Mucosa of stomach (tissue), 1 donor: Measurements from ENCODE around the gene CEP170B.

Source experiments
- H3K27me3 ChIP-seq: one replicate; pipeline ENCODE4 v1.7.0; 2013; ENCODE audit warnings: mild to moderate bottlenecking, low read length; ENCODE audit not compliant: control insufficient read depth, insufficient read depth
- H3K36me3 ChIP-seq: one replicate; pipeline ENCODE4 v1.7.0; 2013; ENCODE audit warnings: low read length; ENCODE audit not compliant: control insufficient read depth, insufficient read depth
- H3K4me1 ChIP-seq: one replicate; pipeline ENCODE4 v1.7.0; 2013; ENCODE audit warnings: mild to moderate bottlenecking, low read length; ENCODE audit not compliant: control insufficient read depth, insufficient read depth
- H3K4me3 ChIP-seq: one replicate; pipeline ENCODE4 v1.7.0; 2013; ENCODE audit warnings: low read length
- H3K9ac ChIP-seq: one replicate; pipeline ENCODE4 v1.7.0; 2013; ENCODE audit warnings: mild to moderate bottlenecking, low read length, moderate library complexity
- H3K9me3 ChIP-seq: one replicate; pipeline ENCODE4 v1.7.0; 2013; ENCODE audit warnings: mild to moderate bottlenecking, low read length, moderate library complexity; ENCODE audit not compliant: control insufficient read depth
- donor health status: Pancreatic carcinoma.

CEP170B gene

DNA sequence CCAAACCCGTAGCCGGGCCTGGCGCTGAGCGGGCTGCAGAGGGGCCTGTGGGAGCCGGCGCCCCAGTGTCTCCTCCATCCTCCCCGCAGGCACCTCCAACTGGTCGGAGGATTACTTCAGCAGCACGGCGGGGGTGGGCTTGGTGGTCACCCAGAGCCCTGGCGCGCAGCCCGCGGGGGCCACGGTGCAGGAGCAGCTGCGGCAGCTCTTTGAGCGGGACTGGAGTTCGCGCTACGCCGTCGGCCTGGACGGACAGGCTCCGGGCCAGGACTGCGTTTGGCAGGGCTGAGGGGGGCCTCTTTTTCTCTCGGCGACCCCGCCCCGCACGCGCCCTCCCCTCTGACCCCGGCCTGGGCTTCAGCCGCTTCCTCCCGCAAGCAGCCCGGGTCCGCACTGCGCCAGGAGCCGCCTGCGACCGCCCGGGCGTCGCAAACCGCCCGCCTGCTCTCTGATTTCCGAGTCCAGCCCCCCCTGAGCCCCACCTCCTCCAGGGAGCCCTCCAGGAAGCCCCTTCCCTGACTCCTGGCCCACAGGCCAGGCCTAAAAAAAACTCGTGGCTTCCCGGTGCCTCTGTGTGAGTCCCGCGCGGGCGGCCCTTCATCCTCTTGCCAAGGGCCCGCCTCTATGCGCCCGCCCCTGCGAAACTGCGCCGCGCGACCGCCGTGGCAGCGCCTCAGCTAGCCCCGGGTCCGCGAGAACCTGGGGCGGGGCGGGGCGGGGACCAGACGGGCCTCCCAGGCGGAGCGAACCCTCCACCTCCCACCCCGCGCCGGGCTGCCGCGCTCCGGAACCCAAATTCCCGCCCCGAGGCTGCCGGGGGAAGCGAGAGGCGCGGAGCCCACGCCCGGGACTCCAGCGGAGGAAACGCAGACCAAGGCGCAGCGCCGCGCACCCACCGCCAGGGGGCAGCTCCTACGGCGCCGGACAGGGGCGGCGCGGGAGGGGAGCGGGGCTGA lies 67.9 kb downstream of the CEP170B start:
- H3K36me3 ChIP-seq, result no peaks in the 10 kb centered on the region
- H3K9me3 ChIP-seq, result no peaks in the 10 kb centered on the region
- no peak overlapping the region for H3K4me3 ChIP-seq
- peaks cover 4% of the 10 kb centered on the region for H3K4me1 ChIP-seq
- H3K9ac ChIP-seq, result peak overlapping the region; percentile 39
- peaks cover 57% of the 10 kb centered on the region for H3K27me3 ChIP-seq

DNA sequence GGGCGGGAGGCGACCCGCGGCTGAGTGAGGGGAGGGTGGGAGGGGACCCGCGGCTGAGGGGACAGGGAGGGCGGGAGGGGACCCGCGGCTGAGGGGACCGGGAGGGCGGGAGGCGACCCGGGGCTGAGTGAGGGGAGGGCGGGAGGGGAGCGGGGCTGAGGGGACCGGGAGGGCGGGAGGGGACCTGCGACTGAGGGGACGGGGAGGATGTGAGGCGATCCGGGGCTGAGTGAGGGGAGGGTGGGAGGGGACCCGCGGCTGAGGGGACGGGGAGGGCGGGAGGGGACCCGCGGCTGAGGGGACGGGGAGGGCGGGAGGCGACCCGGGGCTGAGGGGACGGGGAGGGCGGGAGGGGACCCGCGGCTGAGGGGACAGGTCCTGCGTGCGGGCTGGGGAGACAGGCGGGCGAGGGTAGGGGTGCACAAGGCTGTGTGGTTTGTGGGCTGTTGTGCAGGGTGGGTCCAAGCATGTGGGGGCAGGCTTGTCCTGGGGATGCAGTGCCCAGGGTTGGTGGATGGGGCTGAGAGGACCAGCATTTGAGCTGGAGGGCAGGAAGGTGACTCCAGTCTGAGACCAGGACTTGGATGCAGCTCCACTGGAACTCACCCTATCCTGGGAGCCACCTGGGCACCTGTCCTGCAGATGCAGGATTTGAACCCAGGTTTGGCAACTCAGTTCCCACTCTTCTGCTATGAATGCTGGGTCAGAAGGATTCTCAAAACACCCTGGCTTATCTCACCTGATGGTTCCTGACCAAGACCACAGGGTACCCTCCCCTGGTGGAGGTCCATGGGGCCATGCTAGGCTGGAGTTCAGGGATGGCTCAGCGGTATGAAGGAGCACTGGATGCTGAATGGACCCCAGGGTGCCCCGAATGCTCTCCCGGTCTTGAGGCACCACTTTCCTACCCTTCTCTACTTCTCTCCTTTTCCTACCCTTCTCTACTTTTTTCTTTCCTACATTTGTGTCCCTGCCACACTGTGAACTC lies 69.0 kb downstream of the CEP170B start:
- no peaks in the 10 kb centered on the region for H3K9me3 ChIP-seq
- H3K4me1 ChIP-seq, result peaks cover 4% of the 10 kb centered on the region
- H3K36me3 ChIP-seq, result no peaks in the 10 kb centered on the region
- no peak overlapping the region for H3K4me3 ChIP-seq
- peaks cover 64% of the 10 kb centered on the region for H3K27me3 ChIP-seq
- no peak overlapping the region for H3K9ac ChIP-seq

DNA sequence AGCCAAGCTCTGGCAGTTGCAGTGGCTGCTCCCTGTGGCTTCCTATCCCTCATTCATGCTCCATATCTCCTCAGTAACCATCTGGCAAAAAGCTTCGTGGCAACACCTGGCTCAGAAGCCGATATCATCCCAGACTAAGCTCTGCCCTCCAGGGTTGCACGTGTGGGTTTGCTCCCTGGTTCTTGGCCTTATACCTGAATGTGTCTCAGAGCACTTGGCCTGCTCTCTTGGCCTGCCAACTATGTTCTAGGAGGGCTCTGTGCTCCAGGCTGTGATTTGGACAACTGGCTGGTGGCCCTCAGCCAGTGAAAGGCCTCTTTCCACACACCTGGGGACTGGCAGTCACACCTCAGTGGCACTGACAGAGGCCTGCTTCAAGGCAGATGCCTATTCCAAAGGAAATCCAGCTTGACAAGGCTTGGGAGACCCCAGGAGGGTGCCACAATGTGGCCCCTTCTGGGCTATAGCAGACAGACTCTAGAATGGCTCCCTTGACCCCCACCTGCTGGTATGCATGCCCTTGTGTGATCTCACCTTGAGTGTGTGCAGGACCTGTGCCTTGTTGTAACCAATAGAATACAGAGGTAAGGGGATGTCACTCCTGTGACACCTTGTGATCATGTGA lies 70.1 kb downstream of the CEP170B start:
- no peaks in the 10 kb centered on the region for H3K9me3 ChIP-seq
- peaks cover 70% of the 10 kb centered on the region for H3K27me3 ChIP-seq
- H3K9ac ChIP-seq, result no peak overlapping the region
- H3K4me1 ChIP-seq, result peaks cover 4% of the 10 kb centered on the region
- no peaks in the 10 kb centered on the region for H3K36me3 ChIP-seq
- no peak overlapping the region for H3K4me3 ChIP-seq

DNA sequence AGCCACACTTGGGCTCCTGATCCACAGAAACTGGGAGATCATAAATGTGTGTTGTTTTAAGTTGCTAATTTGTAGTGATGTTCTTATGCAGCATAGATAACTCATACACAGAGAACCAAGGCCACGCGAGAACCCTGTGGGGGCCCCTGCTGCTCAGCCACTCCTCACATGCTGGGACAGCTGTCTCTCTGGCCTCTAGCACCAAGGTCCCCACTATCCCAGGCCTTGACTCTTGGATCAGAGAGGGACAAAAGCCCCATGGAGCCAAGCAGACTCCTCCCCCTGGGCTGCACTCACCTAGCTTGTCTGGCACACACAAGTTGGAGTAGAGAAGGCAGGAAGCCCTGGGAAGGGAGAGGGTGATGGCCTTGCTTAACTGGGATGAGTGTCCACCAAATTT lies 70.9 kb downstream of the CEP170B start:
- no peaks in the 10 kb centered on the region for H3K36me3 ChIP-seq
- no peak overlapping the region for H3K9ac ChIP-seq
- no peaks in the 10 kb centered on the region for H3K9me3 ChIP-seq
- H3K27me3 ChIP-seq, result peaks cover 78% of the 10 kb centered on the region
- H3K4me3 ChIP-seq, result no peak overlapping the region
- peaks cover 4% of the 10 kb centered on the region for H3K4me1 ChIP-seq

DNA sequence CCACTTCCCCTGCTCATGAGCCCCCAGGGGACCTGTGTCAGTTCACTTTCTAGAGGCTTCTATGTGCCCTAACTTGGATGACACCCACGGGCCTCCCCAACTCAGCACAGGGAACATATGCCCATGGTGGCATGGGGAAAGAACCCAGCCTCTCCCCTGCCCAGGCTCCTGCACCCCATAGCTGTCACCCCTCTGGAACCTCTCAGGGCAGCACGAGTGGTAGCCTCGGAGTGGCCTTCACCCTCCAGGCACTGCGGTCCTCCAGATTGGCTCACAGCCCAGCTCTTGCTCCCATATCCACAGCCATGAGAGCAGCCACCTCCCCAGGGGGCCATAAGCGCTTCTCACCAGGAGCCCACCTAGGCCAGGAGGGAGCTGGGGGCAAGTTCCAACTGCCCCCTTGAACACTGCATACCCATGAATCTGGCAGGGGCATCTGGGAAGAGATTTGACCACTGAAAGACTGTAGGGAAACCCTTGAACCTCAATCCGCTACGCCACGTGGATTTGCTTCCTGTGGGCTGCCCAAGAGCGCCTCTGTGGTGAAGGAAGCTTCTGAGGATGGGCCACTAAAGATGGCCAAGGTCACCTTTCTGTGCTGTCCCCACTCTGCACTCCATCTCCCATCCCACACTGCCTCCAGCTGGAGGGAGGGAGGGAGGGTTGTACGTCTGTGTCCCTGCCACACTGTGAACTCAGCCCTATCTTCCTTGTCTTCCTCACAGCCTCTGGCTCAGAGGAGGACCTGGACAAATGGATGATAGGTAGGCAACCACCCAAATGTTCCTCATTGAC lies 71.5 kb downstream of the CEP170B start:
- Histone ChIP-seq H3K36me3 (no peaks in the 10 kb centered on the region), H3K9me3 (no peaks in the 10 kb centered on the region), H3K9ac (no peak overlapping the region), H3K27me3 (peaks cover 72% of the 10 kb centered on the region), H3K4me3 (no peak overlapping the region), H3K4me1 (peaks cover 4% of the 10 kb centered on the region)

DNA sequence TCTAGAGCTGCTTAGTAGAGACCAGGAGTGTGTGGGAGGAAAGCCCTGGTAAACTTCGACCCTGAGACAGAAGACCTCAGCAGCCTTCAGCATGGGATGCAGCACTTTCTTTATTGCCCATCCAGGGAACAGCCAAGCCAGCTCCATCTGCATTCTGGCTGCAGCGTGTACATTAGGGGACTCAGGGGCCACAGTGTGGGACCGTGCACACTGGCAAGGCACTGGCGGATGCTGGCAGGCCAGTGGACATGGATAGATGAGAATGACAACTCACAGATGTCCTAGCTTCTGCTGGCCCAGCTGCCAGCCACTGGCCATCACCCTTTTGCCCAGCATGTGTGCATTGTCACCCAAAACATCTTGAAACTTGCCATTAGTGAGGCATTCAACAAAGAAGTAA lies 72.1 kb downstream of the CEP170B start:
- no peak overlapping the region for H3K9ac ChIP-seq
- H3K4me1 ChIP-seq, result peaks cover 3% of the 10 kb centered on the region
- H3K9me3 ChIP-seq, result no peaks in the 10 kb centered on the region
- no peak overlapping the region for H3K4me3 ChIP-seq
- peaks cover 66% of the 10 kb centered on the region for H3K27me3 ChIP-seq
- H3K36me3 ChIP-seq, result no peaks in the 10 kb centered on the region

DNA sequence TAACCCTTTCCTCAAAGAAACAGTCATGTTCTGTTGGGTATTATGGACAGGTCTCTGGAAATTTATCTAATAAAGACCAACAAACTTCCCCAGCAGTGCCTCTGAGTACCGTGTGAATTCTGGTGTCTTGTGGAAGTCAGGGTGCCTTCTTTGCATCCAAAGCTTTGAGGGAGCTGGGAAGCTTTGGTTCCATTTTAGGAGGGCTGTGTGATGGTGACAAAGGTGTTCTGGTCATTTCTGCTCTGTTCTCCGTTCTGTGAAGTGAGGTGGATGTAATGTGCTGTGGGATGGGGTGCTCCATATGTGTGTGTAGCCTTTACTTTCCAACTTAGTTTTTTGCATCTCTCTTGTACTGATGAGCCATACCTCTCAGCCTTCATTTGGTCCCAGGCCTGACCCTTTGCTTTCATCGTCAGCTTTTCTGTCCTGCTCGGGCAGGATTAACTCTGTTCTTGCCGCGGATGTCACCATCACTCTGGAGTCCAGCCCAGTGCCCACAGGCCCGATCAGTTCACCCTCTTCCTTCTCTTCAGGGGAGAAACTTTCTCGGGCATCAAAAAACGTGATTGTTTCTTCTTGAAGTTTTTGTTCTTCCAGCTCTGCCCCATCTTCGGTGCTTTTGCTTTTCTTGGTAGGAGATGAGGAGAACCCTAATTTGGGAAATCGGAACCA lies 72.8 kb downstream of the CEP170B start:
- peaks cover 60% of the 10 kb centered on the region for H3K27me3 ChIP-seq
- H3K4me3 ChIP-seq, result no peak overlapping the region
- no peaks in the 10 kb centered on the region for H3K9me3 ChIP-seq
- H3K4me1 ChIP-seq, result no peaks in the 10 kb centered on the region
- H3K36me3 ChIP-seq, result no peaks in the 10 kb centered on the region
- no peak overlapping the region for H3K9ac ChIP-seq

DNA sequence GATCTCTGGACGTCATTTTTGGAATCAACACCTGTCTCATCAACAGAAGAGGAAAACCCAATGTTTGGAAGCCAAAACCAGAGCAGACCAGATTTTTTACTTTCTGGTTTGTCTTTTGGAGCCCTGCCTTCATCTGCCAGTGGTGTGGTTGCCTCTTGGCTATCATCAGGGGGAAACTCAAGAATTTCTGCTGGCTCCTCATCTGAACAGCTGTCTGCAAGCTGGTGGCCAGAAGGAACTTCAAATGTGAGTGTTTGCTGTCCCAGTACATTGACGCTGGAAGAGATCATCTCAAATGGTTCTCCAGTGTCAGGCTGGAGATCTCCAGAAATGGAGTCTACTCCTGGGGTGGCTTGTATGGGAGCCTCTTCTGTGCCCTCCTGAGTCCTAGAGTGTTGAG lies 73.4 kb downstream of the CEP170B start:
- H3K27me3 ChIP-seq, result peaks cover 55% of the 10 kb centered on the region
- H3K36me3 ChIP-seq, result no peaks in the 10 kb centered on the region
- H3K9me3 ChIP-seq, result no peaks in the 10 kb centered on the region
- H3K4me3 ChIP-seq, result no peak overlapping the region
- H3K9ac ChIP-seq, result no peak overlapping the region
- no peaks in the 10 kb centered on the region for H3K4me1 ChIP-seq

DNA sequence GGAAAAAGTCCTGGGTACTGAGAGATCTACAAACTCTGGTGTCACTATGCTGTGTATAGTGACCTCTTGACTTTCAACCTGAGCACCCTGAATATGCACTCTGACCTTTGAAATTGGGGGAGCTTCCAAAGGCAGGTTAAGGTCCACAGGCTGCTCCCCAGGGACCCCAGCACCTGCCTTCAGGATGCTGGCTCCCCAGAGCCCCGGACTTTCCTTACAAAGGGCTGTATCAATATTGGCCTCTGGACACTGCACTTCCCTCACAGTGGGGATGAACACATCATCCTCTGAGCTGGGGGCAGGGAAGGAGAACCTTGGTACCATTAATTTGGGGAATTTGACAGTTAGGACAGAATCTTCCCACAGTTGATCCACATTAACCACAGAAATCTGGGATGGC lies 73.9 kb downstream of the CEP170B start:
- no peaks in the 10 kb centered on the region for H3K4me1 ChIP-seq
- no peak overlapping the region for H3K4me3 ChIP-seq
- H3K36me3 ChIP-seq, result no peaks in the 10 kb centered on the region
- no peak overlapping the region for H3K9ac ChIP-seq
- H3K9me3 ChIP-seq, result no peaks in the 10 kb centered on the region
- H3K27me3 ChIP-seq, result peaks cover 55% of the 10 kb centered on the region

DNA sequence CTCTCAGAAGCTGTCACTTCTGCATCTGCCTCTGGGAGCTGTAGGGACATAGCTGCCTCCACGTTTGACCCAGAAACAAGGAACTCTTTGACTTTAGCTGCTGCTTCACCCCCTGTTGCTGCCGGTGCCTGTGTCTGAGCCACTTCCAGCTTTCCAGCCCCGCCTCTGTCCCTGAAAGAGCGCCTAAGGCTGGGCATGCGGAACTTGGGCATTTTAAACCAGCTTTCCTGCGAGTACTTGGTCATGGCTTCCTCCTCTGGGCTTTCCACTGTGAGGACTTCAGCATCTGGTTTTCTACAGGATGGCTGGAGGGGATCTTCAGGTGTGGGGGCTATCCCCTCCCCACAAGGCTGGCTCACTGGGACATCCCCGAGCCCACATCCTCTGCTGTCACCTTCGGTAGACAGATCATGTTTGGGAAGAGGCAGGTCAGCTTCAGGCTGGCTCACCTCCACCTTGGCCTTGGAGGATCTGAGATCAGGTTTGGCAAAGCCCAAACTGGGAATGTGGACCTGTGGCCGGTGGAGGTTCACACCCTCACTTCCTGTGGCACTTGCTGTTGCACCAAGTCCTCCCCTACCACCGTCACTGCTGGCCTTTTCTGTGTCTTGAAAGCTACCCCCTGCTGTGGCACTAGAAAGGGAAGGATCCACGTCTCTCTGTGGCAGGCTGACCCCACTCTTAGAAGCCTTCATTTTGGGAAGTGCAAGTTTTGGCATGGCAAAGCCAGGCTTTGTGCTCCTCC lies 74.8 kb downstream of the CEP170B start:
- Histone ChIP-seq H3K9me3 (no peaks in the 10 kb centered on the region), H3K9ac (no peak overlapping the region), H3K27me3 (peaks cover 46% of the 10 kb centered on the region), H3K4me3 (no peak overlapping the region), H3K36me3 (no peaks in the 10 kb centered on the region), H3K4me1 (no peaks in the 10 kb centered on the region)
